HEK293 (cell line): ENCODE results near the gene MTA1.
A peak's percentile ranks its signal among the peaks of the same experiment; 100 is the strongest.

Source experiments
- CTCF ChIP-seq: fragments of 450-650 bp; formaldehyde crosslinking; IDR thresholded peaks from 2 replicates; pipeline ENCODE4 v1.5.1; 2016; ENCODE audit warnings: missing biosample characterization, missing genetic modification characterization
- PRDM10 ChIP-seq: fragments of 450-650 bp; formaldehyde crosslinking; IDR thresholded peaks from 2 replicates; pipeline ENCODE4 v1.5.1; 2016; ENCODE audit warnings: missing biosample characterization, missing genetic modification characterization
- REST ChIP-seq: fragments of 450-650 bp; formaldehyde crosslinking; IDR thresholded peaks from 2 replicates; pipeline ENCODE4 v1.5.1; 2016; ENCODE audit warnings: missing biosample characterization, missing genetic modification characterization
- YY1 ChIP-seq: fragments of 450-650 bp; formaldehyde crosslinking; IDR thresholded peaks from 2 replicates; pipeline ENCODE4 v1.5.1; 2018; ENCODE audit warnings: missing biosample characterization, missing genetic modification characterization
- ZNF155 ChIP-seq: fragments of 450-650 bp; formaldehyde crosslinking; IDR thresholded peaks from 2 replicates; pipeline ENCODE4 v1.5.1; 2016; ENCODE audit warnings: missing biosample characterization, missing genetic modification characterization
- ZNF280D ChIP-seq: fragments of 450-650 bp; formaldehyde crosslinking; IDR thresholded peaks from 2 replicates; pipeline ENCODE4 v1.5.1; 2016; ENCODE audit warnings: missing biosample characterization, missing genetic modification characterization

GRCh38 chr14:105398044-105398725, 21.4 kb upstream of the MTA1 start, which contains the start of gene TEX22:
- TF ChIP-seq CTCF (tag by site-specific recombination) (peak; percentile 54), YY1 (tag by site-specific recombination) (peak; percentile 39; the same call in 1 of the 2 replicates), ZNF280D (no peak), PRDM10 (peak; percentile 39; the same call in 1 of the 2 replicates), REST (tag by site-specific recombination) (no peak), ZNF155 (tag by site-specific recombination) (no peak)
